ENCODE data around the gene TMEM179. TPM values are rescaled to one million over a fixed set of nuclear protein-coding genes. Genes with fewer than 3 reads are reported as not detected.
A peak's percentile ranks its signal among the peaks of the same experiment; 100 is the strongest.
"Not testable (repeated sequence)": the region's sequence is repeated elsewhere in the genome, so short reads cannot be mapped to it uniquely, and the experiment has no call there.

The TMEM179 gene
- total RNA-seq, 2 donors from 2014 or later, result 0.34 to 1.7 TPM

DNA sequence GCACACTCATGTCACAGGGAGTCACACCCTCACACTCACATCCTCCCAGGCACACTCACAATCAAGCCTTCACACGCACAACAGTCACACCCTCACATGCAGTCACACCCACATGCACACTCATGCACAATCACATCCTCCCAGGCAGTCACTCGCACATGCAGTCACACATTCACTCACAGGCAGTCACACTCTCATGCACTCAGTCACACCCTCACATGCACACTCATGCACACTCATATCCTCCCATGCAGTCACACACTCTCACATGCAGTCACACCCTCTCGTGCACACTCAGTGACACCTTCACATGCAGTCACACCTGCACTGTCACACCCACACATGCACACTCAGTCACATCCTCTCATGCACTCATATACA is 12.3 kb downstream of the TMEM179 start:
- intact Hi-C loops (cut with DNase I, micrococcal nuclease), result no loop called here
- ATAC-seq, result no peak
- no peak for DNase-seq

GRCh38 chr14:104591506-104592291 is 12.9 kb downstream of the TMEM179 start:
- no peak for DNase-seq
- intact Hi-C loops (cut with DNase I, micrococcal nuclease), result no loop called here
- ATAC-seq, result no peak

GRCh38 chr14:104591031-104591430 is 13.5 kb downstream of the TMEM179 start:
- no peak for ATAC-seq
- no peak for DNase-seq
- intact Hi-C loops (cut with DNase I, micrococcal nuclease), result no loop called here

- ATAC-seq, result no peak
- no peak for DNase-seq
- intact Hi-C loops (cut with DNase I, micrococcal nuclease), result no loop called here
Observed at GRCh38 chr14:104590240-104590965, 14.2 kb downstream of the TMEM179 start.

- ATAC-seq (no peak), DNase-seq (no peak)
- intact Hi-C loops (cut with DNase I, micrococcal nuclease), result no loop called here
Observed at GRCh38 chr14:104589338-104590195, 15.0 kb downstream of the TMEM179 start.

DNA sequence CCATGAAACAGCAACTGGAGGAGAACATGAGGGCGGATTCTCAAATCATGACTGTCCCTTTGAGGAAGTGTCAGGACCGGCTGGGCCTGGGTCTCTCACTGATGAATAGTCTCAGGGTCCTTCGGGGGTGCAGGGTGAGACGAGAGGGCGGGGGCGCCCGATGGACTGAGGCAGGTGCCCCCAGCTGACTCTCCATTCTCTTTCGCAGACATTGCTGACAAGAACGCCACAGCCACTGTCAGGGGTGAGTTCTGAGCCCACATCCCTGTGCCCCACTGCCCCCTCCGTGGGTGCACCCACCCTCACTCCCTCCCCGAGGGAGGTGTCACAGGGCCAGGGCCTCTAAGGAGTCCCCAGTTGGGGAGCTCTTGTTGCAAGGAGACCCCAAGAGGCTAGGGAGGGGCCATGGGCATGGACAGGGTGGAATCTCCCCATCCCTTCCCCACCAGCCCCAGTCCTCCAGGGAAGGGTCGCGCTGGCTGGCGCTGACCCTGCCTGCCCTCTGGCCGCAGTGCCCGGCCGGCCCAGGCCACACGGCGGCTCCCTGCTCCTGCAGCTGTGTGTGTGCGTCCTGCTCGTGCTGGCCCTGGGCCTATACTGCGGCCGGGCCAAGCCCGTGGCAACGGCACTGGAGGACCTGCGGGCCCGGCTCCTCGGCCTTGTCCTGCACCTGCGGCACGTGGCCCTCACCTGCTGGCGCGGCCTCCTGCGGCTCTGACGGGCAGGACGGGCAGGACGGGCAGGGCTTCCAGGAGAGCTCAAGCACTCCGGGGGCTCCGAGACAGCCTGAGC is 16.3 kb downstream of the TMEM179 start:
- no peak for ATAC-seq
- no peak for DNase-seq
- intact Hi-C loops (cut with DNase I, micrococcal nuclease), result no loop called here

GRCh38 chr14:104587641-104588040 is 16.9 kb downstream of the TMEM179 start:
- intact Hi-C loops (cut with DNase I, micrococcal nuclease), result no loop called here
- DNase-seq, result no peak
- ATAC-seq, result peak; percentile 48

DNA sequence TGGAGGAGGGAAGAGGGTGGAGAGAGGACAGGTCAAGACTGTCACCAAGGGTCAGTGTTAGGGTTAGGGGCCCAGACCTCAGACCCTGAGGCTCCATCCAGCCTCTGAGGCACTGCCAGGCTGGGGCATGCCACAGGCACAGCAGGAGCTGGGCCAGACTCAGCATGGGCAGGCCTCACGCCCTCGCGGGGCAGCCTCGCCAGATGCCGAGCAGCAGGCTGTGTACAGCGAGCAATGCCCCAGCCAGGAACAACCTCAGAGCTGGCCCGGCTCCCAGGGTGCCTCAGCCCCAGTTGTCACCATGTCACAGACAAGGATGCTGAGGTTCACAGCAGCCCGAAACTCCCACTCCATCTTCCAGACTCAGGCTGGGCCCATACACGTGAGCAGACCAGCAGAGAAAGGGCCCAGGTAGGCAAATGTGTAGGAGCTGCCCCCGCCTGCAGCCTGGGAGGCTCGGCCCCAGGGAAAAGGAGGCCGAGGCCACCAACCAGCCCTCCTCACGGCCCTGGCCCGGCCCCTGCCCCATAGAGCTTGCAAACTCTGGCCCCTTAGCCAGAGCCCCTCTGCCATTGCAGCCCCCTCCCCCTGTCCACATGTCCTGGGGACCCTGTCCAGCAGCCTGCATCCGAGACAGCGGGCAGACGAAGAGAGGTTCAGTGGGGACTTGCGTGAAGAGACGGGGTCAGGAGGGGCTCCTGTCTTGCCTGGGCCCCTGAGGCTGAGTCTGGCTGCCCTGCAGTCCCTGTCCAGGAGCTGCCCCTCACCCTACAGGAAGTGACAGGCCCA is 17.5 kb downstream of the TMEM179 start:
- DNase-seq (no peak), ATAC-seq (no peak)
- intact Hi-C loops (cut with DNase I, micrococcal nuclease), result no loop called here

- intact Hi-C loops (cut with DNase I, micrococcal nuclease), result no loop called here
- DNase-seq, result no peak
- no peak for ATAC-seq
Observed at GRCh38 chr14:104585966-104586697, 18.4 kb downstream of the TMEM179 start.

GRCh38 chr14:104584557-104584956 is 20.0 kb downstream of the TMEM179 start:
- intact Hi-C loops (cut with DNase I, micrococcal nuclease), result no loop called here
- DNase-seq, result no peak
- no peak for ATAC-seq

DNA sequence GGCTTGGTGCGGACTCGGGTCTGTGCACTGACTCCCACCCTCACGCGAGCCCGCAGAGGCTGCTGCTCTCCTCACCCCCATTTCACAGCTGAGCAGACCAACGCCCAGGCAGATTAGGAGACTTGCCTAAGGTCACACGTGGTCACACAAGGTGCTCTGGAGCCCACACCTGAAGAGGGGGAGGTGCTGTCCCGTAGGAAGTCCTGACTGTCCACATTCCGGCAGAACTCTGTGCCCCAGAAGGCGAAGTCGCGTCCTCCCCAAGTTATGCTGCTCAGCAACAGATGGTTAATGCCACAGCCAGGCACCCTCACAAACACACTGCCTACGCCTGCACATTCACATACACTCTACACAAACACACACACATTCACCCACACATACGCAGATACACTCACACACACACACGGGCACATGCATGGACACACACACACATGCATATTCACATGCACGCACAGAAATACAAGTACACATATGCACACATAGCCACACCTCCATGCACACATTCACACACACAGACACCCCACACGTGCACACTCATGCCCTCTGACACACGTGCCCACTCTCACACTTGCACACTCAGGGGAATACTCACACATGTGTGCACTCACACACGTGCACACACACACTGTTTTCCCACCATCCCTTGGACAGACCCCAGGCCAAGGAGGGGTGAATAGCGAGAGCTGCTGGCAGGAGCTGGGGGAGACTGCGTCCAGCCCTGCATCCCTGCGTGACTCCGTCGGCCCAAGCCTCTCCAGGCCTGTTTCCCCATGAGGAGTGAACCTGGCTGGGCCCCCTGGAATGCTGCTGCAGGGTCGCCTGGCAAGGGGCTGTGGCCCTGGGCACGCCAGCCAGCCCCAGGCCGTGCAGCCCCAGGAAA is 20.9 kb downstream of the TMEM179 start:
- no peak for DNase-seq
- intact Hi-C loops (cut with DNase I, micrococcal nuclease), result no loop called here
- no peak for ATAC-seq

DNA sequence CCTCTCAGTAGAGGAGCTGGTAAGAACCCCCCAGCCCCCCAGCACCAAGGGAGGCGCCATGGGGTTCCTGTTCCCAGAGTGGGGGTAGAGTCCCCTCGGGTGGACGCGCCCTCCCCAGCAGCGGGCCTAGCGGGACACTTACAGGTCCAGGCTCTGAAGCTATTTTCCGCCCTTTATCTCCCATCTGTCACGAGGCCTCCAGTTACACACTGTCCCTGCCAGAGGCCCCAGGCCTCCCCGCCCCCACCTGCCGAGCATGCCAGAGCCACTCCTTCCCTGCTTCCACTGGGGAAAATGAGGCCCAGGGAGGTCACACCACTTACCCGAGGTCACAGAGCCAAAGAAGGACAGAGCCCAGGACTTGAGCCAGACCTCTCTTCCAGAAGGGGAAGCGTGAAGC is 21.9 kb downstream of the TMEM179 start:
- DNase-seq, result no peak
- ATAC-seq, result no peak
- intact Hi-C loops (cut with DNase I, micrococcal nuclease), result no loop called here

DNA sequence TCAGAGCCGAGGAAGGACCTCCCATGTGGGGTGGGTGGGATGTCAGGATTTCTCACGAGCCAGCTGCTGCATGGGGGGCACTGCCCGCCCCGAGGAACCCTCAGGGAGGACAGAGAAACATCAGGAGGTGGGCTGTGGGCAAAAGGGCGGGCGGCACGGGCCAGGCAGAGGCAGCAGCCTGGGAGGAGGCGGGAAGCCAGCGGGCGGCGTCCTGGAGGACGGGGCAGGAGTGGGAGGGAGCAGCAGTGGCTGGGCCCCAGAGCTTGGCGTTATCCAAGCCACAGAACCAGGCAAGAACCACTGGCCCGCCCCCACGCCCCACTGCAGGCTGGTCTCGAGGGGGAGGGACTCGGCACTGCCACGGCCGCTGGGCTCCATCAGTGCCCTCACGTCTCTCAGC is 22.6 kb downstream of the TMEM179 start:
- DNase-seq (no peak), ATAC-seq (no peak)
- intact Hi-C loops (cut with DNase I, micrococcal nuclease), result no loop called here

GRCh38 chr14:104581521-104581920 is 23.1 kb downstream of the TMEM179 start:
- DNase-seq (no peak), ATAC-seq (no peak)
- intact Hi-C loops (cut with DNase I, micrococcal nuclease), result no loop called here

GRCh38 chr14:104580961-104581360 is 23.6 kb downstream of the TMEM179 start:
- DNase-seq (peak; percentile 46 to 74), ATAC-seq (peak; percentile 27)
- intact Hi-C loops (cut with DNase I, micrococcal nuclease), result no loop called here

DNA sequence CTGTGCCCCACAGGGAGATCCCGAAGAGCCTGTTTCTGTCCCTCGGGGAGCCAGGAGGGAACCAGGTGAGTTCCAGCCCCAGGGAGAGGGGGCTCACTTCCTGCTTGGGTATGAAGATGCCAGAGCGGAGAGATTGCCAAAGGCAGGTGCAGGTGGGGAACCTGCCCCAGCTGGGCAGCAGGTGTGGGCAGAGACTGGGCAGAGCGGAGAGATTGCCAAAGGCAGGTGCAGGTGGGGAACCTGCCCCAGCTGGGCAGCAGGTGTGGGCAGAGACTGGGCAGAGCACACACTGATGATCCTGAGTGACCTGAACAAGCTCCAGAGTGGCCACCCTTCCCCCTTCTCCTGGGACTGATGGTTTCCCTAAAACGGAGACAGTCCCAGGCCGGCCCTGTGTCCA is 24.6 kb downstream of the TMEM179 start:
- intact Hi-C loops (cut with DNase I, micrococcal nuclease); ATAC-seq; DNase-seq: not testable (repeated sequence)

Measured in left colon (tissue), 2 donors.